RPMI8226 (cell line): ENCODE results near the gene NRXN2.
A peak's percentile ranks its signal among the peaks of the same experiment; 100 is the strongest.
"Not testable (repeated sequence)": the region's sequence is repeated elsewhere in the genome, so short reads cannot be mapped to it uniquely, and the experiment has no call there.

Source experiments
- DNase-seq: peaks from one replicate; pipeline ENCODE4 v3.0.0-alpha.2; 2015

Gene NRXN2

DNA sequence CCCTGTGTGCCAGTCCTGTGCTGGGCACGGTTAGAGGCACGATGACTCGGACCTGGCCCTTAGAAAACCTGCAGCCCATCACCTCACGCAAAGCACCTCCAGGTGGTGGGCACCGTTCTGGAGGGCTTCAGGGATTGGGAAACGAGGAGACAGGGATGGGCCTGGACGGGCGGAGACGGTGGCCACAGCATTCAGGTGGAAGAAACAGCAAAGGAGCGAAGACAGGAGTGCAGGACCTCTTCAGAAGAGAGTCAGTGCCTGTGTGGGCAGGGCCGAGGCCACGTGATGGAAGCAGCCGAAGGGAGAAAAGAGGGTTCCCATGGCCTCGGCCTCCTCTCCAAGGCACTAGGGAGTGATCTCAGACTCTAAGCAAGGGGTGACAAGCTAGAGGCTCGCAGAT, 140.1 kb downstream of the NRXN2 start:
- no peak for DNase-seq

DNA sequence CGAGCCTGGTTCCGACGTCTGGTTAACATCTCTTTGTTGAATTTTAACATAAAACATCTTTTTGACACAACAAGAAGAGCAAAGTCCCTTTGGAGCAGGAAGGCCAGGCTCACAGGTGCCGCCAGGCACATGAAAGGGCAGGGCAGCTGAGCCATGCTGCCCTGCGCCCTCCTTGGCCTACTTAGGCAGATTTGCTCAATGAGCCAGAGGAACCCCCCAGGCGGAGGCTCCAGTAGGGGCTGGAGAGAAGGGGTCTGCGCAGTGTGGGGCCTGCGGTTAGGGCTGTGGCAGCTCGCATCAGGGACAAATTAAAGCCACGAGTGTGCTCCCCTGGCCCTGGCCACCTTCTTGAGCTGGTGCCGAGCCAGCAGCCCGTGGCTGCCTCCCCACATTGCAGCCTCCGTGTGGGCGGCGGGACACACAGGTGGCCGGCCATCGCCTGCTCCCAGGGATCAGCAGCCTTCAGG, 141.9 kb downstream of the NRXN2 start:
- no peak for DNase-seq

DNA sequence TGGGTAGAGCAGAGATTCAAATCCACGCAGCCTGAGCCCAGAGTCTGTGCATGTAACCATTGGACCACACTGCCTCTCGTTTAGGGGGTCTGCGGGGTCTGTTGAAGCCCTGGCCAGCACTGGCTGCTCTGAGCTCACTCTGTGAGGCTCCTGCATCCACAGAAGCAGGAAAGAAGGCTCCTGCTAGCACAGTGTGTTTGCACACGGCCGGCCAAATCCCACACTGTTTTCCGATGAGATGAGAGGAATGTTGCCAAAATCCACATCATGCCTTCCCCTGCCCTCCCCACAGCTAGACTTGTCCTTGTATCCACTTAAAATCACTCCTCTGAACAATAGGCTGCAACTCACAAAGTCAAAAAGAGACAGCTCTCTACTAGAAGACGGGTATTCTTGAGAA, 142.6 kb downstream of the NRXN2 start:
- no peak for DNase-seq

- DNase-seq = no peak
Observed at GRCh38 chr11:64577202-64577601, 145.8 kb downstream of the NRXN2 start.

DNA sequence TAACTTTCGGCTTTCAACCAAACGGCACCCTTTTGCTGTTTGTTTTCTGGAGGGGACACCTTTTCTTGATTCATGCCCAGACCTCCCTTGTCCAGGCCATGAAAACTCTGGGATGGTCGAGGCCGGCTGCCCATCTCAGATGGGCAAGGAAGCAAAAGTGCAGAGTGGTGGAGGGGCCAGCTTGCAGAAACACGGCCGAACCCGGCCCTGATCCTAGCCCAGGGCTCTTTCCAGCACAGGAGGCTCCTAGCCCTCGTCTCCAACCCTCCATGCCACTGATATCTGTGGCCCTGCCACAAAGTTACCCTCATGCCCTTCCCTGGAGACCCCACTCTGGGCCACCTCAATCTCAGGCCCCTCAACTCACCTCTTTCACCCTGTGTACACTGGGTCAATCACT, 150.9 kb downstream of the NRXN2 start:
- no peak for DNase-seq

DNA sequence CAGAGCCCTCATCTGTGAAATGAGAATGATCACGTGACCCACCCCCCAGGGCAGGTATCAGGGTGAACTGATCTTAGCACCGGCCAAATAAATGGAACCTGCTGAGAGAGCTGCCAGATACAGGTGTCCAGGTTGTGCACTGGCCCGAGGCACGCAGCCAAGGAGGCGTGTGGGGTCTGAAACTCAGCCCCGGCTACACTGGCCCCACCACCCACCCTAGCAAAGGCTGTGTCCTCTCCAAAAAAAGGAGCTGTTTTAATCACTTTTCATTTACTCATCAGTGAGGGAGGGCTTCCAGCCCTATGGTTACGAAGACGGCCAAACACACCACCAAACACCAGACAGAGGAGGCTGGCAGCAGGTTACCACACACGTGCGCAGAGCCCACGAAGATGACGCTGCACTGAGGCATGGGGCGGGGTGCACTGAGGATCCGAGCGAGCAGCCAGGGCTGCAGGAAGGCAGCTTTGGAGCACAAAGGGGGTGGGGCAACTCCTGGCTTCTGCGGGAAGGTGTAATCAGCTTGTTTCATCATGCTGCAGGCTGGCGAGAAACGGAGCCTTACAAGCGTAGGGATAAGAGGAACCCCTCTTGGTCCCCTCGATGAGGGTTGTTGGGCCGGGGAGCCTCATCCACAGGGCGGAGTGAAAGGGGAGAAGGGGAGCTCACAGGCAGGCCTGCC, 151.4 kb downstream of the NRXN2 start:
- peak; percentile 40 for DNase-seq

DNA sequence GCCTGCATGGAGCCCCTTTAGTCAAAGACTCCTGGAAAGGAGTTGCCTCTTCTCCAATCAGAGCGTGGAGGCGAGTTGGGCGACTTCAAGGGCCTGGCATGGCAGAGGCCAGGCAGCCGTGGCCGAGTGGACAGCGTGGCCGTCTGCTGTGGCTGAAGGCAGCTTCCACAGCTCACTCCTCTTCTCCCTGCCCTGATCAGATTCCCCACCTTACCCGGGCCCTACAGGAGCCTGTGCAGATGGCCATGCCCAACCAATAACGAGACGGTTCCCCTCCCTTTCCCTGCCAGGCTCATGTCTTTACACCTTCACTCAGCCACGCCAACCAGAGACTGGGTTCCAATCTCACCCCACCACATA, 152.0 kb downstream of the NRXN2 start:
- no peak for DNase-seq

GRCh38 chr11:64570341-64570740, 152.7 kb downstream of the NRXN2 start:
- DNase-seq = no peak

GRCh38 chr11:64569300-64569970, 153.6 kb downstream of the NRXN2 start:
- no peak for DNase-seq

- DNase-seq = no peak
Observed at GRCh38 chr11:64568584-64569140, 154.3 kb downstream of the NRXN2 start.

DNA sequence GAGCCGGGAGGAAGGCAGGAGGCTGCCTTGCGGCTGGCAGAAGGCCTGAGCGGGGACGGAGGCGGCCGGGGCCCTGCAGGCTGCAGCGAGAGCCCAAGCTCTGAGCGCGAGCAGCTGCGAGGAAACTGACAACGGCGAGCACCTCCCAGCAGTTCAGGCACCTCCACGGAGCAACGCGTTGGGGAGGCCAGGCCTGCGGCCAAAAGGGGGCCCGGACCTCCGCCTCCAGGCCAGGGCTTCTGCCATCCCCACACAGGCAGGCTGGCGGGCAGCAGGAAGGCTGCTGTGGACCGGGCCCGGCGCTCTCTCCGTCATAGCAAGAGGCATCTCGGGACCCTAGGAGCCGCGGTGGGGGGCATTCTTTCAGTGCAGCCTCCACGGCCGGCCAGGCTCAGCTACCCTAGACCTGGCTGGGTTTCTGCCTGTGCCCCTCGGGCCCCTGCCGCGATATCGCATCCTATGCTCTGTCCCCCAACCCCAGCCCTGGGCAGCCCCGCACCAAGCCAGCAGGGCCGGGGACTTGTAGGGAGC, 154.9 kb downstream of the NRXN2 start:
- DNase-seq = no peak

DNA sequence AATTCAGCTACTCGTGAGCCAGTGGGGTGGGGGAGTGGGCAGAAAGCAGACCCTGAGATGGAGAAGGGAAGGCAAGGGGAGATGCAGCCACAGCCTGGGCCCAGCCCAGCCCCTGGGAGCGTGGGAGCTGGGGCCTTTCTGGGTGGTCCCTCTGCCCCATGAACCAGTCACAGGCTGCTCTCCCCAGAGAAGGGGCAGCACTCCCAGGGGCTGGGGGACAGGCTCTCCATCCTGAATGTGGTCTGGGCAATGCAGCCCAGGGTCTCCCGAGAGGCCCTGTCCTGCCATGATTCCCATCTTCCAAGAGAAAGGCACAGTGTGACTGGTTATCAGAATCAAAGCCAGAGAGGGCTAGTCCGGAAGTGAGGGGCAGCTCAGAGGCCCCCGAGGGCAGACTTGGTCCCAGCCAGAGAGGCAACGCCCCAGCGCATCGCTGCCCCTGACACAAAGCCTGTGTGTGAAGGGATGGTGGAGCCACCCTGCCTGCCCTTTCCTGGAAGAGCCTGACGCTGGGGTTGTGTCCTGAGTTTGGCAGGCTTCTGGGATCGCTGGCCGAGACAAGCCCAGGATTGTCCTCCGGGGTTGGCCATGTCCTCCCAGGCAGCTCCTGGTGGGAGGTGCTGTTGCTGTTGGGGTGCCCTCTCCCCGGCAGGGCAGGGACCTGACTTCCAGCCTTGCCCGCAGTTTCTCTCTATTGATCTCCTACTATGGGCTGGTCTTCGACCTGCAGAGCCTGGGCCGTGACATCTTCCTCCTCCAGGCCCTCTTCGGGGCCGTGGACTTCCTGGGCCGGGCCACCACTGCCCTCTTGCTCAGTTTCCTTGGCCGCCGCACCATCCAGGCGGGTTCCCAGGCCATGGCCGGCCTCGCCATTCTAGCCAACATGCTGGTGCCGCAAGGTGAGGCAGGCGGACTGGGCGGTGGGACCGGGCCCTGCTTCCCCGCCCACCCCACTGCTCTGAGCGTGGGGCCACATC, 155.8 kb downstream of the NRXN2 start:
- no peak for DNase-seq

GRCh38 chr11:64566042-64566914, 156.7 kb downstream of the NRXN2 start:
- DNase-seq = peak; percentile 69

GRCh38 chr11:64564947-64565889, 157.8 kb downstream of the NRXN2 start:
- no peak for DNase-seq

- DNase-seq = no peak
Observed at GRCh38 chr11:64564419-64564818, 158.6 kb downstream of the NRXN2 start.

DNA sequence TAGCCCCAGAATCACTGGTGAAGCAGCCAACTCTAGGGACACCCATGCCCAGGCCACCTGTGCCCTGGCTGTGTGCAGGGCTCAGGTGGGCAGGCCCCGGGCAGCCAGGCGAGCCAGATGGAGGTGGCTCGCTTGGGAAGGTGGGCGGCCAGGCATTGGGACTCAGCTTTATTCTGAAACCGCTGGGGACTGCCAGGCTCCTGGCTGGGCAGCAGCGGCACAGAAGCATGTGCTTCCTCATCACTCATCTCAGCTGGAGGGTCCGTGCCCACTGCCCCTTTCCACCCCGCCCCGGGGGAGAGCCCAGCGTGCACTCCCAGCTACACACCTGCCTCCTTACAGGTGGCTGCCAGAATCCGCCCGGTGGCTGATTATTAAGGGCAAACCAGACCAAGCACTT, 159.0 kb downstream of the NRXN2 start:
- no peak for DNase-seq

DNA sequence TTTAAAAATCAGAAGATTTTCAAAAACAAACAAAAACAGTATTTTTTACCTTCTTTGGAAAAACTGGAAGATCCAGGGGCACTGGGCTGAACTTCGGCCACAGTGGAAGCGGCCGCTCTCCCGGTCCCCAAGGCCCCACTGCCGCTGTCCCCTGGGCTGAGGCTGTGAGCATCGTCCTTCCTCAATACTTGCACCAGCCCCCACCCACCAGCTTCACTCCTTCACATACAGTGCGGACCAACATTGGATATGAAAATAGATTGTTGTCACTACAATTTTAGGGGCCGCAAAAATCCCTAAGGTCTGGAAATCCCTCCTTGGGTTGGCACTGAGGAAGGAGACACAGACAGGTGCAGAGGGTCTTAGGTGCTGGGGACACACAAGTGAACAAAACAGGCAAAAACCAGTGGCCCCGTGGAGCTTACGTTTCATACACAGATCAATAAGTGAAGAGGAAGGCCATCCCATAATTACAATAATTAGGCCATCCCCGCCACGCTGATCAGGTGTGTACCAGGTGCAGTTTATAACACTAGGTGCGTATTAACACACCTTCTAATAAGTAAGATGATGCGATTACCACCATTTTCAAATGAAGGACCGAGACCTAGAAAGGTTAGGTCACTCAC, 160.2 kb downstream of the NRXN2 start:
- DNase-seq = no peak

GRCh38 chr11:64561984-64562722, 160.8 kb downstream of the NRXN2 start:
- no peak for DNase-seq

DNA sequence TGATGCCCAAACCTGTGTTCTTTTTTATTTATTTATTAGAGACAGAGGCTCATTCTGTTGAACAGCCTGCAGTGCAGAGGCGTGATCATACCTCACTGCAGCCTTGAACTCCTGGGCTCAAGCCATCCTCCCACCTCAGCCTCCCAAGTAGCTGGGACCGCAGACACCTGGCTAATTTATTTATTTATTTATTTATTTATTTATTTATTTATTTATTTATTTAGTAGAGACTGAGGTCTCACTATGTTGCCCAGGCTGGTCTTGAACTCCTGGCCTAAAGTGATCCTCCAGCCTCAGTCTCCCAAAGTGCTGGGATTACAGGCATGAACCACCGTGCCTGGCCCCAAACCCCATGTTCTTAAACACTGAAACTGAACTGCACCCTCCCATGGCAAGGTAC, 161.6 kb downstream of the NRXN2 start:
- not testable (repeated sequence) for DNase-seq

GRCh38 chr11:64560941-64561340, 162.1 kb downstream of the NRXN2 start:
- no peak for DNase-seq
